DMS153 treated with DMSO at 0.1 percent for 48 hours (cell line): ENCODE measurements around the gene ATRN.
"Not testable (repeated sequence)": the region's sequence is repeated elsewhere in the genome, so short reads cannot be mapped to it uniquely, and the experiment has no call there.

Experiments used
- DNase-seq: peaks from one replicate; lab custom pipeline; 2025; ENCODE audit not compliant: unreplicated experiment; lab: John Stamatoyannopoulos, UW

ATRN gene

GRCh38 chr20:3470627-3471396 is at the start of gene ATRN:
Gene ATRN (plus strand): TSS chr20:3471018. CDS start chr20:3471108, 90 bp downstream.
- DNase-seq = peak; percentile 39

GRCh38 chr20:3421985-3422384 is 48.8 kb upstream of the ATRN start:
- DNase-seq = no peak

DNA sequence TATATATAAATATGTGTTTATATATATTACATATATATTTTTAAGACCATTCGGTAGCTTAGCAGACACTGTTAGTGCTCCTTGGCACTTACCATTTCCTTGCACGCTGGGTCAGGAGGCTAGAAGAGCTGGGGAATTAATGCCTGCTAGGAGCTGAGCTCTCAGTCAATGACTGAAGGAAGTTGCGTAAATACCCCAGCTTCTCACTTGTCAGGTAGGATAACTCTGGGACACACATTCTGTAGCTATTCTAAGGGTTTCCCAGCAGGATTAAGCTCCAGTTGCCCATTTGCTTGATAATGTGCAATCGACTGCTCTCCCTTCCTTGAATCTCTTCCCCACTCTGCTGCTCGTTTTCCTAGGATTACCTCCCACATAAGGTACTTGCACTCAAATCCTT is 47.7 kb upstream of the ATRN start:
- DNase-seq = no peak

- DNase-seq = not testable (repeated sequence)
Observed at GRCh38 chr20:3426766-3427165, 44.1 kb upstream of the ATRN start.

- DNase-seq = no peak
Observed at GRCh38 chr20:3430376-3431069, 40.3 kb upstream of the ATRN start.

GRCh38 chr20:3431109-3431508 is 39.7 kb upstream of the ATRN start:
- DNase-seq = no peak

GRCh38 chr20:3432844-3433243 is 38.0 kb upstream of the ATRN start:
- no peak for DNase-seq

GRCh38 chr20:3433744-3434143 is 37.1 kb upstream of the ATRN start:
- no peak for DNase-seq

DNA sequence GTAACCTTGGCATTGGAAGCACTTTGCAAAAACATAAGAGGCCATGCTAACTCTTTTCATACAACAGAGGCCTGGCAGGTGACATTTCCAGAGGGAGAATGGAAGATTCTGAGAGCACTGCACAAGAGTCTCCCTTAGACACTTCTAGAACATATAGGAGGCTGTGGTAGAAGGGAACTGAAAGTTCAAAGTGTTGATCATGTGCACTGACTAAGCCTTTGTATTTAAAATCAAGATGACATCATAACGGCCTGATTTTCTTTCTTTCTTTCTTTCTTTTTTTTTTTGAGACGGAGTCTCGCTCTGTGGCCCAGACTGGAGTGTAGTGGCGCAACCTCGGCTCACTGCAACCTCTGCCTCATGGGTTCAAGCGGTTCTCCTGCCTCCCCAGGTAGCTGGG is 36.6 kb upstream of the ATRN start:
- DNase-seq = no peak

- no peak for DNase-seq
Observed at GRCh38 chr20:3436864-3437574, 33.8 kb upstream of the ATRN start.

DNA sequence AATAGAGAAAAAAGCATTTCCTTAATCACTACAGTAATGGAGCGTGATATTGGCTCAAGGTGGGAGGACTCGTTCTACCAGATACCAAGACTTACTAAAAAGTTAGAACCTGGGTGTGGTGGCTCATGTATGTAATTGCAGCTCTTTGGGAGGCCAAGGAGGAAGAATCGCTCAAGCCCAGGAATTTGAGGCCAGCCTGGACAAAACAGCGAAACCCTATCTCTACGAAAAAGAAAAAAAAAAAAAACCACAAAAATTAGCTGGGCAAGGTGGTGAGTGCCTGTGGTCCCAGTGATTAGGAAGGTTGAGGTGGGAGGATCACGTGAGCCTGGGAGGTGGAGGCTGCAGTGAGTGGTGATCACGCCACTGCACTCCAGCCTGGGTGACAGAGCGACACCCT is 24.0 kb upstream of the ATRN start:
- no peak for DNase-seq

DNA sequence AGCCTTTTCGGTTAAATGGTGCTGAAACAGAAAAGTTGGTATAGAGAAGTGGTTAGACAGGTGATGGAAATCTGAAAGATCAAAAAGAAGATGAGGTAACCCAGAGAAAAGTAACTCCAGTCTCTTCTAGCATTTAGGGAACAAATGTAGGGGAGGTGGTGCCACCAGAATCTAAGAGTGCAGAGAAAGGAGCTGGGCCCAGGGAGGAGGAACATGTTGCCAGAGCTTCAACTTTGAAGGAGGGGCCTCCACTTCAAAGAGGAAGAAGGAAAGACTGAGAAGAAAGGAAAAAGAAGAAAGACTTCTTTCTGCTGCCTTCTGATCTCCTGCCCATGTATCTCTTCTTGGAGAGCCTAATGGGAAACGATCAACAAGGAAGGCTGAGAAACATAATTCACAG is 23.5 kb upstream of the ATRN start:
- DNase-seq = no peak

DNA sequence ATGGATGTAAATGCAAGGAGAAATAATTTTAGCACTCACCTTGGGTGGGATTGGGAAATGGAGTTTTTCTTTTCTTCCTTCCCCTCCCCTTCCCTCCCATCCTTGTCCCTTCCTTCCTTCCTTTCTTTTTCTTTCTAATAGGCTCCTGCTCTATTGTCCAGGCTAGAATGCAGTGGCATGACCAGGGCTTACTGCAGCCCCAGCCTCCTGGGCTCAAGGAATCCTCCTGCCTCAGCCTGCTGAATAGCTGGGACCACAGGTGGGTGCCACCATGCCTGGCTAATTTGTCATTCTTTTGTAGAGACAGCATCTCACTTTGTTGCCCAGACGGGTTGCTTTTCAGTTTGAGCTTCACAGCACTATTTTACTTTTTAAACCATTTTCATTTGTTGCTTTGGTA is 21.5 kb upstream of the ATRN start:
- DNase-seq = no peak

DNA sequence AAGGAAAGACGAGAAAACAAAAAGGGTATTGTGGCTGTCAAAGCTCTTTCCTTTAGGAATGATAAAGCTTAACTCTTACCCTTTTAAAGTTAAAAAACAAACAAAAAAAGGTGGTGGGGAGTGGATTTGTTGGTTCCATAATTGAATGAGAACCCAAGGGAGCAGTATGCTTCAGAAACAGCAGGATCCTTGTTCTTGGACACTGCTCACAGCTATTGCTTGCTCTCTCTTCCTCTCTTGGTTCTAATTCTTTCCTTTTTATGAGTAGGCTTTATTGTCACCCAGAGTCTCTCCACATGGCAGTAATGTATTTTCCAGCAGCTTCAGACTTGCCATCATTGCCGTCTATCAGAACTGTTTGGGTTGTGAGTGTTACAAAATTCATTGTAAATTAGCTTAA is 18.7 kb upstream of the ATRN start:
- no peak for DNase-seq

DNA sequence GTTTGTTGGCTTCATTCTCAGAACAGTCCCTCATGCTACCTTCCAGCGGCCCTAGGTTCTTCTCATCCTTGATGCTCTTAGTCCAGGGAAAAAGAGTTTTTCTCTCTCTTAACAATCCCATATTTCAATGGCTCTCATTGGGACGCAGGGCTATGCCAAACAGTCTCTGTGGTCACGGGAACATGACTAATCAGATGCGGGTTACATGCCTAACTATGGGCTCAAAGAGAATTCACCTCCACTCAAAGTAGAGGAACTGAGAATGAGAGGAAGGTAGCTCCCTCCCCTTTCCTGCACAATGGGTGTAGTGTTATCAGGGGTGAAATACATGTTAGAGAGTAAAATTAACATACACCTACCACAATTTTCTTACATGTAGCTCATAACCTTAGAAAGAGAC is 18.1 kb upstream of the ATRN start:
- DNase-seq = no peak

- no peak for DNase-seq
Observed at GRCh38 chr20:3454831-3455230, 16.0 kb upstream of the ATRN start.

- no peak for DNase-seq
Observed at GRCh38 chr20:3456648-3457047, 14.2 kb upstream of the ATRN start.

- DNase-seq = no peak
Observed at GRCh38 chr20:3459881-3460307, 10.9 kb upstream of the ATRN start.

DNA sequence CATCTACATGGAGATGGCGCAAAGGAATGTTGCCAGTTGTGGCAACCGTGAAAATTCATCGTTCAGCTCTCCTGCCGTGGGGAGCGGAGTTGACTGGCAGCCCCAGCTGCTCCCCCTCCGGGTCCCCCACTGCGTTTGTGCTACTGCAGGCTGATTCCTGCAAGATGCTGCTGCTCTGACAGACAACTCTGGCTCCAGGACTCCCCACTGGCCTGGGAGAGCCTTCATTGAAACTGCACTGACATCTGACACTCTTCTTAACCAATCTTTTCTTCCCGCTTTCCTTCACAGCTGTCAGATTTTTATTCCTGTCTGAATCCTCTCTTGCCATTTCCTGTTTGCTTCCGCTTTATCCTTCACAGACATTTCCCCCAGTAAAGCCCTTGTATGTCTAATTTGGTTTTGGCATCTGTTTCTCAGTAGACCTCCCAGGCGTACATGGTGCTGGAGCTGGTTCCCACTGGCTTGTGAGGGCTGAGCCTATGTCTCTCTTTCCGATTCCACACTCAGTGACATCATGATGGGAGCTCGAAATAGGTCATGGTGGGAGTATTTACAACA is 9.5 kb upstream of the ATRN start:
- no peak for DNase-seq

- no peak for DNase-seq
Observed at GRCh38 chr20:3461911-3462677, 8.7 kb upstream of the ATRN start.

GRCh38 chr20:3464166-3464565 is 6.7 kb upstream of the ATRN start:
- no peak for DNase-seq
